Inflammatory macrophage treated with lipopolysaccharide for 4 hours (primary cell): ENCODE measurements around the gene LIN28A.
"Not testable (repeated sequence)": the region's sequence is repeated elsewhere in the genome, so short reads cannot be mapped to it uniquely, and the experiment has no call there.

Source experiments
- DNase-seq: peaks from one replicate; pipeline ENCODE4 v3.0.0-alpha.2; 2020

Gene LIN28A, protein sequence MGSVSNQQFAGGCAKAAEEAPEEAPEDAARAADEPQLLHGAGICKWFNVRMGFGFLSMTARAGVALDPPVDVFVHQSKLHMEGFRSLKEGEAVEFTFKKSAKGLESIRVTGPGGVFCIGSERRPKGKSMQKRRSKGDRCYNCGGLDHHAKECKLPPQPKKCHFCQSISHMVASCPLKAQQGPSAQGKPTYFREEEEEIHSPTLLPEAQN

DNA sequence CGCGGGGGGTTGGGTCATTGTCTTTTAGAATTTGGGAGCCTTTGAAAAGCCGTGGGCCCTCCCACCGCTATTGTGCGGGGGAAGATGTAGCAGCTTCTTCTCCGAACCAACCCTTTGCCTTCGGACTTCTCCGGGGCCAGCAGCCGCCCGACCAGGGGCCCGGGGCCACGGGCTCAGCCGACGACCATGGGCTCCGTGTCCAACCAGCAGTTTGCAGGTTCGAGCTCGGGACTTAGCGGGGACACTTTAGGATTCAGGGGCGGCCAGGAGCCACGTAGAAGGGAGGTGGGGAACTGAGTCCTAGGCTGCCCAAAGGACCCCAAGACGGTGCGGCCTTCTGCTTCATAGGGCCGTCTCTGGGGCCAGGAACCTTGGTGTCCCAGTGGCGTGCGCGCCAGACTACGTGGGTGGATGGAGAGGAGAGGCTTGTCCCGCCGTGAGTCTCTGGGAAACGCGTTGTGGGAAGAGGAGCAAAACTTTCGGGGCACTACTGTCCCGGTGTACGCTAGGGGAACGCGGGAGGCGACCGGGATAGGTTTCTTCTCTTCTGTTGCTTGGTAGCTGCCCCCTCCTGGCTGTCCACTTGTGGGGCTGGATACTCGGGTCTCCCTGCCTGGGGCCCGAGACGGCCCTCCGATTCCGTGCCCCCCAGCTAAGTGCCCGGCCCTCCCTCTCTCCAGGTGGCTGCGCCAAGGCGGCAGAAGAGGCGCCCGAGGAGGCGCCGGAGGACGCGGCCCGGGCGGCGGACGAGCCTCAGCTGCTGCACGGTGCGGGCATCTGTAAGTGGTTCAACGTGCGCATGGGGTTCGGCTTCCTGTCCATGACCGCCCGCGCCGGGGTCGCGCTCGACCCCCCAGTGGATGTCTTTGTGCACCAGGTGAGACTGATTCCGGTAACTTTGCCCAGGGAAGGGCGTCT is at the start of gene LIN28A:
Gene LIN28A, plus strand, starts transcription at position 112 of the 918 bp plus-strand sequence. Its CDS starts 75 bp downstream, at position 187.
- no peak for DNase-seq

- DNase-seq: no peak
Measured at GRCh38 chr1:26361605-26362122, 49.0 kb upstream of the LIN28A start.

GRCh38 chr1:26362331-26362730 is 48.3 kb upstream of the LIN28A start:
- no peak for DNase-seq

DNA sequence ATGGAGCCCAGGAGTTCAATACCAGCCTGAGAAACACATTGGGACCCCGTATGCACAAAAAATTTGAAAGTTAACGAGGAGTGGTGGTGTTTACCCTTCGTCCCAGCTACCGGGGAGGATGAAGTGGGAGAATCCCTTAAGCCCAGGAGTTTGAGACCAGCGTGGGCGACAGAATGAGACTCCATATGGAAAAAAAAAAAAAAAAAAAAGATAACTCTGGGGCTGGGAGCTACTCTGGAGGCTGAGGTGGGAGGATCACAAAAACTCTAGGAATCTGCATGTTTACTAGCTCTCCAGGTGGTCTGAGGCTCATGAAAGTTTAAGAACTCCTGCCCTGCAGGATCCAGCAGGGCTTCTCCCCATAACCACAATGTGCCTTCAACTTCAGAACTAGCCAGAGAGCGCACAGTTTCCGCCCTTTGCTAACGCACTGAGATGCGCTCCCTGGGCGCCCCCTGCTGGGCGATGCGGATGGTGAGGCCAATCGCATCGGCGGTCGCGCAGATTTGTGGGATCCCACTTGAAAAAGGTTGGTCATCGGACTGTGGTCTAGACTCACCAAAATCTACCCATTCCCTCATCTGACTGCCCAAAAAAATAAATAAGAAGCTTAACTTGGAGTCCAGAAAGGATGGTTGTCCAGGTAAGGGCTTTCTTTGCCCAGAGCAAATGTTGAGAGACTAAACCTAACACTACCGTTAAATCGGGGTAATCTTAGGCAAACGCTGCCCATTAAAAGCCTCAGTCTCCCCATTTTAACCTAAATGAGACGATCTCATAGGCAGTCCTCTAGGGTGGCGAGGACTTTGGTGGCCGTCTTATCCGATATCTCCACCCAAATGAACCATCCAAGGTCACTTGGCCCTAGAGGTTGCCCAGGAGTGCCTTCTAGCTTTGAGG is 46.8 kb upstream of the LIN28A start:
- DNase-seq: peak; percentile 74

GRCh38 chr1:26364956-26365355 is 45.7 kb upstream of the LIN28A start:
- no peak for DNase-seq

DNA sequence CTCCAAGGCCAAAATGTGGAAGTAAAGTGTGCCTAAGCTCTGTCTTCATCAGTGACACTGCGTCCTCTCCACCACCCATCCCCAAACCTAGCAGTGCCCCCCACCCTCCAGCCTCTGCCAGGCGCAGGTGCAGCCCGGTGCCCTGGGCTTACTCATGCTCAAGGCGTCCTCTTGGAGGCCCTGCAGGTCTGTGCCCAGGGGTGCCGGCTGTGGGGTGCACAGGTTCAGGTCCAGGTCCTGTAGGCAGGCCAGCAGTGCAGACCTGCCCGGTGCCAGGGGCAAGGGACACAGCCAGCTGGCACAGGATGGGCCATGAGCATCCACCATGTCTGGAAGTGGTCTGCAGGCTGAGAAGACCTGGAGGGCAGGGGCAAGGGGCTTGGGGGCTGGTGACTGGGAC is 43.2 kb upstream of the LIN28A start:
- DNase-seq: no peak

GRCh38 chr1:26368006-26368405 is 42.6 kb upstream of the LIN28A start:
- DNase-seq: no peak

GRCh38 chr1:26368486-26368885 is 42.1 kb upstream of the LIN28A start:
- DNase-seq: no peak

GRCh38 chr1:26370591-26371382 is 39.8 kb upstream of the LIN28A start:
- DNase-seq: no peak

DNA sequence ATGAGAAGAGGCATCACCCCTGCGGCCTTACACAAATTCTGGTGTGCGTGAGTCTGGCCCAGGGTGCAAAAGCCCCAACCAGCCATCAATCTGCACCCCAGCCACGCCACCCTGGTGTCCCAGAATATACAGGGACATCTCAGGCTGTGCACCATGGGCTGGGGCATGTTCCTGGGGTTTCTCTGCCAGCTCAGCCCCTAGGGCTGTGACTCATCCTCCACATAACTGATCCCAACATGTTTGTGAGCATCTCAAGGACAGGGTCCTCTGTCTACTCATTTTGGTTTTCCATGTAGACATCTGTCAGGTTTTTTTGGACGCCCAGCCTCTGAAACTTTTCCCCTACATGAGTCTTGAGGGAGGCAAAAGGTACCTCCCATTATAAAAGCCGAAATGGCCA is 38.6 kb upstream of the LIN28A start:
- DNase-seq: no peak

- DNase-seq: not testable (repeated sequence)
Measured at GRCh38 chr1:26372611-26373010, 38.0 kb upstream of the LIN28A start, which contains the start of gene ZNF683. Gene ZNF683, minus strand, starts transcription at chr1:26372750. Its CDS starts 4,179 bp downstream, at chr1:26368571.

DNA sequence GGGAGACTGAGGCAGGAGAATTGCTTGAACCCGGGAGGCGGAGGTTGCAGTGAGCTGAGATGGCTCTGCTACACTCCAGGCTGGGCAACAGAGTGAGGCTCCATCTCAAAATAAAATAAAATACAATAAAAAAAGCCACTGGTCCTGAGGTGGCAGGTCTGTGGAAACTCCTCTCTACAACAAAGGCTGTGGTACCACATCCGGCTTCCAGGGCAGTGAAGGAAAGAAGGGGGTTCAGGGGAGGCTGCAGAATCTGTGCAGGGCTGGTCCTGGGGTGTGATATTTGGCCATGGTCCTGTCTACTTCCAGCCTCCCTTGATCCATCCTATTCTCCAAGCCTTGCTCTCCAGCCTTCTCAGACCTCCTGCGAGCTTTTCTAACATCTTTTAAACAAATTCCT is 37.3 kb upstream of the LIN28A start:
- no peak for DNase-seq

GRCh38 chr1:26373789-26374188 is 36.8 kb upstream of the LIN28A start:
- DNase-seq: no peak

DNA sequence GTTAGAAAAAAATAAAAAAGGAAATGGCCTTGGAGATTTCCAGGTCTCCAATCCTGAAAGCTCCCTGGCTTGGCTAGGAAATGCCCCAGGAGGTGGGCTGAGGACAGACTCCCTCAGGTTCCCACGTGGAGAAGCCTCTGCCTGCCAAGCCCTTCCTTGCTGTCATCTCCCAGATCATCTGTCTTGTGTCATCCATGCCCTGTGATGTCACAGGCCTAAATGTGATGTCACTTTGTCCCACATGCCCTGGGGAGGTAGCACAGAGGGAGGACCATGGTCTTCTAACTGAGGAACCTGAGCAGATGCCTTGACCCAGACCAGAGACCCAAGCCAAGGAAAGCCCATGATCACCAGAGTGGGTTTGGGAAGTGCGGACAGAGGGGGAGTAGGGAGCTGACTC is 36.3 kb upstream of the LIN28A start:
- peak; percentile 16 for DNase-seq

DNA sequence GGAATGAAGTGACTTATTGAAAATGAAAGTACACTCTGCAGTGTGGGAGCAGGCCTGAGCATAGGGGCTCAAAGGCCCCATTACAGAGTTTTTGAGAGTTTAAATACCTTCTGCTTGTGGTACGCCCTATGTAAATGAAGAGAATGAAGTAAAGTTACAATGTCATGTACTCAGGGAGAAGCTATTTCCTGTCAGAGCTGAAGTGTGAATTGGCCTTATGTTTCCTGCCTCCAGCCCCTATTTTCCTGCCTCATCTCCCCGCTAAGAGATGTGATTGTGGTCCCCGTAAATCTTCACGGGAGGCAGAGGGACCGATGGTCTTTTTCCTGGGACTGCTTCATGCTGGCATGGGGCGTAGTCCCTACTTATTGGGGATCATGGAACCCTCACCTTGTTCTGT is 35.5 kb upstream of the LIN28A start:
- no peak for DNase-seq

DNA sequence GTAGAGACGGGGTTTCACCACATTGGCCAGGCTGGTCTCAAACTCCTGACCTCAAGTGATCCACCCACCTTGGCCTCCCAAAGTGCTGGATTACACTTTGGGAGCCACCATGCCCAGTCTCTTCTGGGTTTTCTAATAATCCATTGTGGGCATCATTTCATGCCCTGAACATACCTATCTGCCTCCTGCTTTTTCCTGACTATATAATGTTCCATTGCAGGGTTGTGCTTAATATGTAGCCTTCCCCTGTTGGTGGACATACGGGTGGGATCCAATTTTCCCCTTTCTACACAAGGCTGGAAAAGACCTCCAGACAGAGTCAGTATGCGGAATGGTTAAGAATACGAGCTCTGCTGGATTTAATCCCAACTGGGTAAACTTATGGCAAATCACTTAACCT is 34.6 kb upstream of the LIN28A start:
- DNase-seq: no peak

DNA sequence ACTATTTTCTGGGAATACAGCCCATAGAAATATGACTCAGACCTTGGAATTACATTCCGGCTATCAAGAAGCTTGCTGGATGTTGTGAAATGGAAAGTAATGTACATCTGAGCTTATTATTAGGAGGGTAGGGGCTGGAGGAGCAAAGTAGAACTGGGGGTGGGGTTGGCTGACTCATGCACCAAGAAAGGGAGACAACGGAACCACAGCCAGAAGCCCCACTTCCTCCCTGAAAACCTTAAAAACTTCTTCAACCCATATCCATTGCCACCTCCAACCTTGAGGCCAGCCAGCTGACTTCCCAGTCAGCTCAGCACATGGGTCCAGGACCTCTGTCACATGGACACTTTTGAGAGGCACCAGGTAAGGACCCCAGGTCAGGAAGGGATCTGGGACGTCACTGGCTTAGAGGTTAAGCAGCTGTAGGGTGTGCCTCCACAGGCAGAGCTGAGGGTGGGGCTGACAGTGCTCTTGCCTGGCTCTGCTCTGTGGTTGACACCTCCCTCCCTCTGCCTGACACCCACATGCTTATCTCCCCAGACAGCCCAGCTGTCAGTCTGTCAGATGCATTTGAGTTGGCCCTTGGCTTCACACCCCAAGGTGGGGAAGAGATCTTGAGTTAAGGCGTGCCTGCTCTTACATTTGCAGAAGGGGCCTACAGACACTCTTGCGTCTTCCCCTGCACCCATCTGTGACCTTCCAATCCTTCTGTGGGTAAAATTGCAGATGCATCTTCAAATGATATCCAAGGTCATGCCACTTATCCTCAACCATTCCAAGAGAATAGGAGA is 32.3 kb upstream of the LIN28A start:
- peak; percentile 63 for DNase-seq

GRCh38 chr1:26378879-26379251 is 31.8 kb upstream of the LIN28A start:
- DNase-seq: no peak

DNA sequence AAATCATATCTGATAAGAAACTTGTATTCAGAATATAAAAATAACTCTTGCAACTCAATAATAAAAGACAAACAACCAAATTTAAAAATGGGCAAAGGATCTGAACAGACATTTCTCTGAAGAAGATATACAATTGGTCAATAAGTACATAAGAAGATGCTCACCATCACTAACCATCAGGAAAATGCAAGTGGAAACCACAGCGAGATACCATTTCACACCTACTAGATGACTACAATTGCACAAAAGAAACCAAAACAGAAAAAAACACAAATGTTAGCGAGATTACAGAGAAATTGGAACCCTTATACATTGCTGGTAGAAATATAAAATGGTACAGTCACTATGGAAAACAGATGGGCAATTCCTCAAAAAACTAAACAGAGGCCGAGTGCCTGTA is 26.5 kb upstream of the LIN28A start:
- DNase-seq: no peak

DNA sequence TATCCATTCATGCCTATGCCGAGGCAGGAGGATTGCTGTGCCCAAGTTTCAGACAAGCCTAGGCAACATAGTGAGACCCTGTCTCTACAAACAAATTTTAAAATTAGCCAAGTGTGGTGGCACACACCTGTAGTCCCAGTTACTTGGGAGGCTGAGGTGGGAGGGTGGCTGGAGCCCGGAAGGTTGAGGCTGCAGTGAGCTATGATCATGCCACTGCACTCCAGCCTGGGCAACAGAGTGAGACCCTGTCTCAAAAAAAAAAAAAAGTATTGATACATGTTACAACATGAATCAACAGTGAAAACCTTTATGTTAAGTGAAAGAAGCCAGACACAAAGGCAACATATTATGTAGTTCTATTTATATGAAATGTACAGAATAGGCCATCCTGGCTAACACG is 25.6 kb upstream of the LIN28A start:
- not testable (repeated sequence) for DNase-seq

DNA sequence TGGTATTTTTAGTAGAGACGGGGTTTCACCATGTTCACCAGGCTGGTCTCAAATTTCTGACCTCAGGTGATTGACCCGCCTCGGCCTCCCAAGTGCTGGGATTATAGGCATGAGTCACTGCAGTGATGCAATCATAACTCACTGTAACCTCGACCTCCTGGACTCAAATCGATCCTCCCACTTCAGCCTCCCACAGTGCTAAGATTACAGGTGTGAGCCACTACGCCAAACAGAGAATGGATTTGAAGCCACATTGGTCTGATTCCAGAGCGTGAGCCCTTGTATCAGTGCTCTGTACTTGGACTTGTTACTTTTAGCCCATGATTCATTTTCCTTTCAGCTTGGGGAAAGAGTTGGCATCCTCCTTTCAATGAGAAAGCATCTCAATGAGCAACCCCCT is 23.2 kb upstream of the LIN28A start:
- no peak for DNase-seq
